Neural cell (in vitro differentiated cells): ENCODE results near the gene NHERF1.

ENCODE experiments used
- EP300 ChIP-seq: fragments of 450-650 bp; conservative IDR thresholded peaks from 2 replicates; pipeline ENCODE4 v1.6.1; 2014; ENCODE audit warnings: antibody characterized with exemption, mild to moderate bottlenecking, moderate library complexity; ENCODE audit not compliant: poor library complexity, severe bottlenecking
- EZH2 ChIP-seq: fragments of 200-600, 300-800 bp; shearing (Covaris generic), sonication (generic); IDR thresholded peaks from 2 replicates; pipeline ENCODE4 v1.6.1; 2014; ENCODE audit warnings: antibody characterized with exemption, low read length, borderline replicate concordance, mild to moderate bottlenecking; ENCODE audit not compliant: insufficient read depth, poor library complexity, severe bottlenecking
- POLR2AphosphoS5 ChIP-seq: IDR thresholded peaks from 2 replicates; pipeline ENCODE4 v1.6.1; 2012
- TAF1 ChIP-seq: IDR thresholded peaks from 2 replicates; pipeline ENCODE4 v1.6.1; 2012; ENCODE audit warnings: low read depth

DNA sequence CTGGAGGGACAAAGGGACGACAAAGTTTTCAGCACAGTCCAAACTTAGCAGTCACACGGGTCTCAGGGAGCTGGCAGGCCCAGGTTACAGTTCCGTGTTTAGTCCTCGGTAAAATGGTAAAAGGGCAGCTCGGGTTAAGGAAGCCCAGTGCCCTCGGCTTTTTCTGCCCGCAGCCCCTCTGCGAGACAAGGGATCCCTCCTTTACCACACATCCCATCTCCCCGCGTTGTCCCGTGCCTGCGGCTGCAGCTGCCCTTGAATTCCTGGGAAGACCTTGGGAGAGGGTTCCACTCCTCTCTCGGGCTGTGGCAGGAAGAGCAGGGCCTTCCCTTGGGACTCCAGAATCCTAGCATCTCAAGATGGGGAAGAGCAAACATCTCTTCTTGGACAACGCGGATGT lies 18.6 kb upstream of the NHERF1 start:
- TF ChIP-seq TAF1 (no peak), EZH2 (no peak), EP300 (no peak), POLR2AphosphoS5 (no peak)
